ENCODE results near the gene ZNF423. TPM values are rescaled to one million over a fixed set of nuclear protein-coding genes. Genes with fewer than 3 reads are reported as not detected.

Gene ZNF423
- total and polyA plus RNA-seq, 2 of the 13 experiments (the other 11 are each of a cell fraction or from before 2014, with no cell fraction given), result 0.07 to 0.31 TPM

- no peak overlapping the region for H3K4me3 ChIP-seq (replicated peaks in 1 of 3; ENCODE audit: insufficient read depth in 1 of 3, low read depth in 2 of 3, low read length in 3 of 3)
- BruUV-seq (replicated peaks), result no TSS peak
Observed at GRCh38 chr16:49576941-49577340, 279.0 kb downstream of the ZNF423 start.

More at GRCh38 chr16:49576941-49577340, 279.0 kb downstream of the ZNF423 start:
- in situ Hi-C loops (cut with HindIII; ENCODE audit: extremely low pct_ligation_motif_present, low pct_unique_long_range_greater_than_20kb), result no loop called here
- no peak overlapping the region for H3K9ac ChIP-seq (ENCODE audit: insufficient read depth, low read depth, low read length)
- FAIRE-seq (no peak), ATAC-seq (no peak), DNase-seq (ENCODE audit: low spot score) (no peak)
- POLR2A ChIA-PET, result no interaction called here
- no peaks in the 10 kb centered on the region for H3K79me2 ChIP-seq (ENCODE audit: insufficient read depth, low read length)
- peaks cover 4 to 36% of the 10 kb centered on the region in 2 experiments; a peak in 4 of 5 replicates for H3K27me3 ChIP-seq (ENCODE audit: control insufficient read depth in 1 of 2, insufficient read depth in 2 of 2, low read length in 2 of 2)
- no peaks in the 10 kb centered on the region for H3K36me3 ChIP-seq (replicated peaks in 1 of 2; ENCODE audit: control insufficient read depth in 1 of 2, insufficient read depth in 2 of 2, low read length in 2 of 2)
- H3K4me1 ChIP-seq (ENCODE audit: insufficient read depth, low read length), result no peaks in the 10 kb centered on the region
- H3K9me3 ChIP-seq (ENCODE audit: low read length), result no peaks in the 10 kb centered on the region
- no peaks in the 10 kb centered on the region for H4K20me1 ChIP-seq (ENCODE audit: insufficient read depth, low read length)
- CTCF ChIA-PET (ENCODE audit: low intra/inter-chr PET ratio, low total read pairs), result no interaction called here
- H3K27ac ChIP-seq (ENCODE audit: extremely low read length, insufficient read depth, low read length), result no peak overlapping the region
- TF ChIP-seq, protein P1, sequence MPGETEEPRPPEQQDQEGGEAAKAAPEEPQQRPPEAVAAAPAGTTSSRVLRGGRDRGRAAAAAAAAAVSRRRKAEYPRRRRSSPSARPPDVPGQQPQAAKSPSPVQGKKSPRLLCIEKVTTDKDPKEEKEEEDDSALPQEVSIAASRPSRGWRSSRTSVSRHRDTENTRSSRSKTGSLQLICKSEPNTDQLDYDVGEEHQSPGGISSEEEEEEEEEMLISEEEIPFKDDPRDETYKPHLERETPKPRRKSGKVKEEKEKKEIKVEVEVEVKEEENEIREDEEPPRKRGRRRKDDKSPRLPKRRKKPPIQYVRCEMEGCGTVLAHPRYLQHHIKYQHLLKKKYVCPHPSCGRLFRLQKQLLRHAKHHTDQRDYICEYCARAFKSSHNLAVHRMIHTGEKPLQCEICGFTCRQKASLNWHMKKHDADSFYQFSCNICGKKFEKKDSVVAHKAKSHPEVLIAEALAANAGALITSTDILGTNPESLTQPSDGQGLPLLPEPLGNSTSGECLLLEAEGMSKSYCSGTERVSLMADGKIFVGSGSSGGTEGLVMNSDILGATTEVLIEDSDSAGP (CRISPR knock-in tag; IDR thresholded peaks at IDR 0.05; ENCODE audit: borderline replicate concordance), result no peak
- TF ChIP-seq, protein P2, sequence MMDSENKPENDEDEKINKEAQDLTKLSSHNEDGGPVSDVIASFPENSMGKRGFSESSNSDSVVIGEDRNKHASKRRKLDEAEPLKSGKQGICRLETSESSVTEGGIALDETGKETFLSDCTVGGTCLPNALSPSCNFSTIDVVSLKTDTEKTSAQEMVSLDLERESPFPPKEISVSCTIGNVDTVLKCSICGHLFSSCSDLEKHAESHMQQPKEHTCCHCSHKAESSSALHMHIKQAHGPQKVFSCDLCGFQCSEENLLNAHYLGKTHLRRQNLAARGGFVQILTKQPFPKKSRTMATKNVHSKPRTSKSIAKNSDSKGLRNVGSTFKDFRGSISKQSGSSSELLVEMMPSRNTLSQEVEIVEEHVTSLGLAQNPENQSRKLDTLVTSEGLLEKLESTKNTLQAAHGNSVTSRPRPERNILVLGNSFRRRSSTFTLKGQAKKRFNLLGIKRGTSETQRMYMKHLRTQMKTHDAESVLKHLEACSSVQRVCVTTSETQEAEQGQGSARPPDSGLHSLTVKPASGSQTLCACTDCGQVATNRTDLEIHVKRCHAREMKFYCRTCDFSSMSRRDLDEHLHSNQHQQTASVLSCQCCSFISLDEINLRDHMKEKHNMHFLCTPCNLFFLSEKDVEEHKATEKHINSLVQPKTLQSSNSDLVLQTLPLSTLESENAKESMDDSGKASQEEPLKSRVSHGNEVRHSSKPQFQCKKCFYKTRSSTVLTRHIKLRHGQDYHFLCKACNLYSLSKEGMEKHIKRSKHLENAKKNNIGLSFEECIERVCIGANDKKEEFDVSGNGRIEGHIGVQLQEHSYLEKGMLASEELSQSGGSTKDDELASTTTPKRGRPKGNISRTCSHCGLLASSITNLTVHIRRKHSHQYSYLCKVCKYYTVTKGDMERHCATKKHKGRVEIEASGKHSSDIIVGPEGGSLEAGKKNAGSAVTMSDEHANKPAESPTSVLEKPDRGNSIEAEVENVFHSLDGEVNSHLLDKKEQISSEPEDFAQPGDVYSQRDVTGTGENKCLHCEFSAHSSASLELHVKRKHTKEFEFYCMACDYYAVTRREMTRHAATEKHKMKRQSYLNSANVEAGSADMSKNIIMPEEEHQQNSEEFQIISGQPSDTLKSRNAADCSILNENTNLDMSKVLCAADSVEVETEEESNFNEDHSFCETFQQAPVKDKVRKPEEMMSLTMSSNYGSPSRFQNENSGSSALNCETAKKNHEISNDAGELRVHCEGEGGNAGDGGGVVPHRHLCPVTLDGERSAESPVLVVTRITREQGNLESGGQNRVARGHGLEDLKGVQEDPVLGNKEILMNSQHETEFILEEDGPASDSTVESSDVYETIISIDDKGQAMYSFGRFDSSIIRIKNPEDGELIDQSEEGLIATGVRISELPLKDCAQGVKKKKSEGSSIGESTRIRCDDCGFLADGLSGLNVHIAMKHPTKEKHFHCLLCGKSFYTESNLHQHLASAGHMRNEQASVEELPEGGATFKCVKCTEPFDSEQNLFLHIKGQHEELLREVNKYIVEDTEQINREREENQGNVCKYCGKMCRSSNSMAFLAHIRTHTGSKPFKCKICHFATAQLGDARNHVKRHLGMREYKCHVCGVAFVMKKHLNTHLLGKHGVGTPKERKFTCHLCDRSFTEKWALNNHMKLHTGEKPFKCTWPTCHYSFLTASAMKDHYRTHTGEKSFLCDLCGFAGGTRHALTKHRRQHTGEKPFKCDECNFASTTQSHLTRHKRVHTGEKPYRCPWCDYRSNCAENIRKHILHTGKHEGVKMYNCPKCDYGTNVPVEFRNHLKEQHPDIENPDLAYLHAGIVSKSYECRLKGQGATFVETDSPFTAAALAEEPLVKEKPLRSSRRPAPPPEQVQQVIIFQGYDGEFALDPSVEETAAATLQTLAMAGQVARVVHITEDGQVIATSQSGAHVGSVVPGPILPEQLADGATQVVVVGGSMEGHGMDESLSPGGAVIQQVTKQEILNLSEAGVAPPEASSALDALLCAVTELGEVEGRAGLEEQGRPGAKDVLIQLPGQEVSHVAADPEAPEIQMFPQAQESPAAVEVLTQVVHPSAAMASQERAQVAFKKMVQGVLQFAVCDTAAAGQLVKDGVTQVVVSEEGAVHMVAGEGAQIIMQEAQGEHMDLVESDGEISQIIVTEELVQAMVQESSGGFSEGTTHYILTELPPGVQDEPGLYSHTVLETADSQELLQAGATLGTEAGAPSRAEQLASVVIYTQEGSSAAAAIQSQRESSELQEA (CRISPR knock-in tag; IDR thresholded peaks at IDR 0.05; ENCODE audit: not compliant biosample characterization), result no peak
- TF ChIP-seq ZNF768 (CRISPR knock-in tag; IDR thresholded peaks at IDR 0.05), result no peak
- TF ChIP-seq SMAD3 (CRISPR knock-in tag; IDR thresholded peaks at IDR 0.05), result no peak
- no peak for TF ChIP-seq ZNF121 (CRISPR knock-in tag; IDR thresholded peaks at IDR 0.05)
- no peak for TF ChIP-seq KLF6 (CRISPR knock-in tag; IDR thresholded peaks at IDR 0.05)
- no peak for TF ChIP-seq THAP11 (CRISPR knock-in tag; IDR thresholded peaks at IDR 0.05)
- TF ChIP-seq SCMH1 (CRISPR knock-in tag; IDR thresholded peaks at IDR 0.05; ENCODE audit: borderline replicate concordance), result no peak
- TF ChIP-seq TAF1 (CRISPR knock-in tag; IDR thresholded peaks at IDR 0.05), result no peak
- TF ChIP-seq, protein P3, sequence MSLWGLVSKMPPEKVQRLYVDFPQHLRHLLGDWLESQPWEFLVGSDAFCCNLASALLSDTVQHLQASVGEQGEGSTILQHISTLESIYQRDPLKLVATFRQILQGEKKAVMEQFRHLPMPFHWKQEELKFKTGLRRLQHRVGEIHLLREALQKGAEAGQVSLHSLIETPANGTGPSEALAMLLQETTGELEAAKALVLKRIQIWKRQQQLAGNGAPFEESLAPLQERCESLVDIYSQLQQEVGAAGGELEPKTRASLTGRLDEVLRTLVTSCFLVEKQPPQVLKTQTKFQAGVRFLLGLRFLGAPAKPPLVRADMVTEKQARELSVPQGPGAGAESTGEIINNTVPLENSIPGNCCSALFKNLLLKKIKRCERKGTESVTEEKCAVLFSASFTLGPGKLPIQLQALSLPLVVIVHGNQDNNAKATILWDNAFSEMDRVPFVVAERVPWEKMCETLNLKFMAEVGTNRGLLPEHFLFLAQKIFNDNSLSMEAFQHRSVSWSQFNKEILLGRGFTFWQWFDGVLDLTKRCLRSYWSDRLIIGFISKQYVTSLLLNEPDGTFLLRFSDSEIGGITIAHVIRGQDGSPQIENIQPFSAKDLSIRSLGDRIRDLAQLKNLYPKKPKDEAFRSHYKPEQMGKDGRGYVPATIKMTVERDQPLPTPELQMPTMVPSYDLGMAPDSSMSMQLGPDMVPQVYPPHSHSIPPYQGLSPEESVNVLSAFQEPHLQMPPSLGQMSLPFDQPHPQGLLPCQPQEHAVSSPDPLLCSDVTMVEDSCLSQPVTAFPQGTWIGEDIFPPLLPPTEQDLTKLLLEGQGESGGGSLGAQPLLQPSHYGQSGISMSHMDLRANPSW (CRISPR knock-in tag; IDR thresholded peaks at IDR 0.05; ENCODE audit: borderline replicate concordance), result no peak
- no peak for TF ChIP-seq NR2F1 (CRISPR knock-in tag; IDR thresholded peaks at IDR 0.05)
- TF ChIP-seq HNRNPL (IDR thresholded peaks at IDR 0.05; ENCODE audit: low read depth, low read length), result no peak
- WGBS (ENCODE audit: low lambda C conversion rate), result 18% methylated on average over 3 of the region's 3 CpGs
- H2AFZ ChIP-seq (ENCODE audit: low read length), result no peak overlapping the region
- intact Hi-C loops (cut with micrococcal nuclease; ENCODE audit: unreplicated experiment), result no loop called here
- H3K4me2 ChIP-seq (ENCODE audit: low read depth, low read length), result no peak overlapping the region

All from HepG2 (cell line).